Measurements from ENCODE around the gene NEXN.

DNA sequence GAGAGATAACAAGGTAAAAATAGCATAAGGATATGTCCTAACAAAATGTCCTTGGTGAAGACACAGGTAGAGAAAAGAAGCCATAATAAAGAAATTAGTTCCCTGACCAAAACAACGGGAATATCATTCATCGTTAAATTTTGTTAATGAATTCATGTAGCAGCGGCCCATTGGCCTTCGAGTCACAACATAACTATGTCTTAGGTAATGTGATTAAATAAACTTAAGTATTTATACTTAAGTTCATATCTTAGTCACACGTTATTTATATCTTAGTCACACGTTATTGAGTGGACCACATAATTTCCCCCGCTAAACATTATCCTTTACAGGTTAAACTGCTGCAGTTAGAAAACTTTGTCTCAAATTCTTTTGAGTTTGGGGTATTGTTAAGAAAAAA, 1.2 kb downstream of the NEXN start:
- TF ChIP-seq, protein P1, sequence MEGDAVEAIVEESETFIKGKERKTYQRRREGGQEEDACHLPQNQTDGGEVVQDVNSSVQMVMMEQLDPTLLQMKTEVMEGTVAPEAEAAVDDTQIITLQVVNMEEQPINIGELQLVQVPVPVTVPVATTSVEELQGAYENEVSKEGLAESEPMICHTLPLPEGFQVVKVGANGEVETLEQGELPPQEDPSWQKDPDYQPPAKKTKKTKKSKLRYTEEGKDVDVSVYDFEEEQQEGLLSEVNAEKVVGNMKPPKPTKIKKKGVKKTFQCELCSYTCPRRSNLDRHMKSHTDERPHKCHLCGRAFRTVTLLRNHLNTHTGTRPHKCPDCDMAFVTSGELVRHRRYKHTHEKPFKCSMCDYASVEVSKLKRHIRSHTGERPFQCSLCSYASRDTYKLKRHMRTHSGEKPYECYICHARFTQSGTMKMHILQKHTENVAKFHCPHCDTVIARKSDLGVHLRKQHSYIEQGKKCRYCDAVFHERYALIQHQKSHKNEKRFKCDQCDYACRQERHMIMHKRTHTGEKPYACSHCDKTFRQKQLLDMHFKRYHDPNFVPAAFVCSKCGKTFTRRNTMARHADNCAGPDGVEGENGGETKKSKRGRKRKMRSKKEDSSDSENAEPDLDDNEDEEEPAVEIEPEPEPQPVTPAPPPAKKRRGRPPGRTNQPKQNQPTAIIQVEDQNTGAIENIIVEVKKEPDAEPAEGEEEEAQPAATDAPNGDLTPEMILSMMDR (IDR thresholded peaks at IDR 0.05; ENCODE audit: control extremely low read depth in 1 of 3, insufficient read depth in 1 of 3, low read depth in 1 of 3, low read length in 3 of 3) = no peak
- TF ChIP-seq NRF1 (IDR thresholded peaks at IDR 0.05; ENCODE audit: low read depth, low read length) (no peak), POLR2AphosphoS5 (IDR thresholded peaks at IDR 0.05; ENCODE audit: low read depth, low read length) (no peak), GABPA (IDR thresholded peaks at IDR 0.05; ENCODE audit: borderline replicate concordance, insufficient read depth, low read length) (no peak), SRF (IDR thresholded peaks at IDR 0.05; ENCODE audit: low read depth, low read length) (no peak), BACH1 (IDR thresholded peaks at IDR 0.05; ENCODE audit: low read length) (no peak), ATF3 (IDR thresholded peaks at IDR 0.05; ENCODE audit: insufficient read depth, low read depth, low read length) (no peak), SP1 (IDR thresholded peaks at IDR 0.05; ENCODE audit: low read depth, low read length) (no peak), EGR1 (IDR thresholded peaks at IDR 0.05; ENCODE audit: borderline replicate concordance, low read depth, low read length) (no peak), CHD1 (IDR thresholded peaks at IDR 0.05; ENCODE audit: low read depth, low read length) (no peak)
- TF ChIP-seq, protein P2, sequence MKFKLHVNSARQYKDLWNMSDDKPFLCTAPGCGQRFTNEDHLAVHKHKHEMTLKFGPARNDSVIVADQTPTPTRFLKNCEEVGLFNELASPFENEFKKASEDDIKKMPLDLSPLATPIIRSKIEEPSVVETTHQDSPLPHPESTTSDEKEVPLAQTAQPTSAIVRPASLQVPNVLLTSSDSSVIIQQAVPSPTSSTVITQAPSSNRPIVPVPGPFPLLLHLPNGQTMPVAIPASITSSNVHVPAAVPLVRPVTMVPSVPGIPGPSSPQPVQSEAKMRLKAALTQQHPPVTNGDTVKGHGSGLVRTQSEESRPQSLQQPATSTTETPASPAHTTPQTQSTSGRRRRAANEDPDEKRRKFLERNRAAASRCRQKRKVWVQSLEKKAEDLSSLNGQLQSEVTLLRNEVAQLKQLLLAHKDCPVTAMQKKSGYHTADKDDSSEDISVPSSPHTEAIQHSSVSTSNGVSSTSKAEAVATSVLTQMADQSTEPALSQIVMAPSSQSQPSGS (IDR thresholded peaks at IDR 0.05; ENCODE audit: low read length) = no peak
